K562 (cell line): Measurements from ENCODE around the gene FAM222A. TPM values are rescaled to one million over a fixed set of nuclear protein-coding genes. Genes with fewer than 3 reads are reported as not detected.

Experiments
- ATF3 ChIP-seq, 2 experiments: fragments of 450-650 bp in 1 of 2; sonication (generic) in 1 of 2; formaldehyde crosslinking in 1 of 2; IDR thresholded peaks in 1 of 2; conservative IDR thresholded peaks in 1 of 2; 2 replicates each; pipeline versions ENCODE4 v1.6.1 to v1.8.1; 2016 to 2023; ENCODE audit warnings: mild to moderate bottlenecking in 2 of 2, moderate library complexity in 2 of 2, inconsistent platforms in 1 of 2, missing genetic modification reagents in 1 of 2
- CBFA2T2 ChIP-seq: fragments of 450-650 bp; conservative IDR thresholded peaks from 2 replicates; pipeline ENCODE4 v1.6.1; 2017; ENCODE audit warnings: mild to moderate bottlenecking
- CBFA2T3 ChIP-seq: fragments of 450-650 bp; IDR thresholded peaks from 2 replicates; pipeline ENCODE4 v1.6.1; 2017
- CXXC5 ChIP-seq: fragments of 250-450 bp; sonication (Bioruptor Pico); IDR thresholded peaks from 2 replicates; pipeline ENCODE4 v1.8.0; 2022; ENCODE audit warnings: inconsistent platforms, mild to moderate bottlenecking, moderate library complexity
- HNRNPL ChIP-seq: fragments of 200-400 bp; formaldehyde crosslinking; IDR thresholded peaks from 2 replicates; pipeline ENCODE4 v1.6.1; 2017; ENCODE audit warnings: low read depth, mild to moderate bottlenecking, low read length
- KDM1A ChIP-seq, 2 experiments: fragments of 450-650 bp; IDR thresholded peaks; 2 replicates each; pipeline ENCODE4 v1.6.1; 2016; ENCODE audit warnings: mild to moderate bottlenecking in 2 of 2
- MECOM ChIP-seq: fragments of 250-450 bp; sonication (Bioruptor Pico); IDR thresholded peaks from 2 replicates; pipeline ENCODE4 v1.8.0; 2022; ENCODE audit warnings: inconsistent platforms
- MTA1 ChIP-seq: fragments of 450-650 bp; IDR thresholded peaks from 2 replicates; pipeline ENCODE4 v1.6.1; 2017; ENCODE audit warnings: borderline replicate concordance
- MTF1 ChIP-seq: fragments of 250-450 bp; sonication (Bioruptor Pico); IDR thresholded peaks from 2 replicates; pipeline ENCODE4 v1.9.0; 2021; ENCODE audit warnings: moderate library complexity, mild to moderate bottlenecking, inconsistent platforms, borderline replicate concordance
- MXI1 ChIP-seq: IDR thresholded peaks from 2 replicates; pipeline ENCODE4 v1.6.1; 2011; ENCODE audit warnings: low read depth, mild to moderate bottlenecking, improper control_type of control experiment, low read length
- PCBP1 ChIP-seq: fragments of 200-400 bp; formaldehyde crosslinking; IDR thresholded peaks from 2 replicates; pipeline ENCODE4 v1.6.1; 2018; ENCODE audit warnings: mild to moderate bottlenecking, low read depth, low read length; ENCODE audit not compliant: poor library complexity, severe bottlenecking
- SETDB1 ChIP-seq: IDR thresholded peaks from one replicate; pipeline ENCODE4 v1.6.1; 2012; ENCODE audit warnings: low read length, control low read depth, inconsistent platforms
- SRSF1 ChIP-seq: fragments of 200-400 bp; formaldehyde crosslinking; IDR thresholded peaks from 2 replicates; pipeline ENCODE4 v1.6.1; 2017; ENCODE audit warnings: mild to moderate bottlenecking, low read depth, low read length, moderate library complexity
- VEZF1 ChIP-seq: fragments of 200-800 bp; sonication (Bioruptor generic); IDR thresholded peaks from 2 replicates; pipeline ENCODE4 v1.6.1; 2017; ENCODE audit warnings: missing genetic modification characterization, missing compliant biosample characterization
- ZNF121 ChIP-seq: sonication (generic); formaldehyde crosslinking; conservative IDR thresholded peaks from 2 replicates; pipeline ENCODE4 v1.8.0; 2022; ENCODE audit warnings: missing genetic modification reagents
- ZNF146 ChIP-seq: IDR thresholded peaks from one replicate; pipeline ENCODE4 v1.6.1; 2018; ENCODE audit warnings: missing compliant biosample characterization; ENCODE audit not compliant: unreplicated experiment
- ZNF655 ChIP-seq: fragments of 250-450 bp; sonication (Bioruptor Pico); IDR thresholded peaks from 2 replicates; pipeline ENCODE4 v1.5.0; 2021
- polyA plus RNA-seq, 8 experiments: library from polyadenylated mRNA; depleted of rRNA in 4 of 8; stranded (reverse) in 5 of 8; unstranded in 3 of 8; fragments of >200 nt; fragmentation: Nextera tagmentation in 2 of 8; fragmentation: Illumina TruSeq in 1 of 8; extraction: Ambion mirVana in 2 of 8; extraction: Trizol in 1 of 8; gene quantifications; 2 replicates each; pipeline versions ENCODE4 v1.2.1 to v1.2.3, GENCODE V29; 2011 to 2014; ENCODE audit warnings: inconsistent platforms in 1 of 8, missing spikeins in 1 of 8
- total RNA-seq, 7 experiments: library from RNA; depleted of rRNA in 6 of 7; stranded (reverse); fragments of >200 nt in 6 of 7; fragmentation: Illumina TruSeq in 2 of 7; extraction: Trizol in 2 of 7; gene quantifications; 2 replicates each; pipeline versions ENCODE4 v1.2.1 to v1.2.3, GENCODE V29; 2011 to 2021; ENCODE audit warnings: low replicate concordance in 1 of 7
- TF ChIP-seq, protein P1 (sequence below), 2 experiments: fragments of 200-800 bp in 1 of 2; sonication (Bioruptor generic) in 1 of 2; sonication (generic) in 1 of 2; formaldehyde crosslinking in 1 of 2; IDR thresholded peaks in 1 of 2; conservative IDR thresholded peaks in 1 of 2; 2 replicates each; pipeline versions ENCODE4 v1.5.0 to v1.6.1; 2016 to 2020; ENCODE audit warnings: missing compliant biosample characterization in 1 of 2, missing genetic modification characterization in 1 of 2, missing genetic modification reagents in 1 of 2
- TF ChIP-seq, protein P2 (sequence below): sonication (generic); formaldehyde crosslinking; IDR thresholded peaks from 2 replicates; pipeline ENCODE4 v1.8.1; 2023; ENCODE audit warnings: mild to moderate bottlenecking, missing genetic modification reagents

Gene FAM222A
- total and polyA plus RNA-seq, 9 of the 15 experiments (the other 6 are each of a cell fraction or from before 2014, with no cell fraction given): 0.03 to 0.36 (median 0.12) TPM; not detected in 1

- TF ChIP-seq PCBP1 (no peak), SRSF1 (no peak), ZNF146 (CRISPR knock-in tag) (no peak), KDM1A (IDR thresholded peaks at IDR 0.05) (peak in 1 of 2 experiments; percentile 25; a peak in 1 of 4 replicates), MECOM (CRISPR knock-in tag) (no peak), ATF3 (IDR thresholded peaks at IDR 0.05) (no peak), ATF3 (CRISPR knock-in tag; conservative IDR thresholded peaks at IDR 0.05) (no peak), ZNF655 (CRISPR knock-in tag) (no peak), HNRNPL (no peak), CXXC5 (CRISPR knock-in tag) (no peak), VEZF1 (CRISPR knock-in tag) (peak; percentile 73), MXI1 (no peak), MTA1 (0 out of 2 replicates have a peak, but pooled peaks have one; percentile 16), CBFA2T3 (peak; percentile 88), MTF1 (CRISPR knock-in tag) (no peak), SETDB1 (no peak), ZNF121 (no peak), CBFA2T2 (peak; percentile 83)
- TF ChIP-seq, protein P1, sequence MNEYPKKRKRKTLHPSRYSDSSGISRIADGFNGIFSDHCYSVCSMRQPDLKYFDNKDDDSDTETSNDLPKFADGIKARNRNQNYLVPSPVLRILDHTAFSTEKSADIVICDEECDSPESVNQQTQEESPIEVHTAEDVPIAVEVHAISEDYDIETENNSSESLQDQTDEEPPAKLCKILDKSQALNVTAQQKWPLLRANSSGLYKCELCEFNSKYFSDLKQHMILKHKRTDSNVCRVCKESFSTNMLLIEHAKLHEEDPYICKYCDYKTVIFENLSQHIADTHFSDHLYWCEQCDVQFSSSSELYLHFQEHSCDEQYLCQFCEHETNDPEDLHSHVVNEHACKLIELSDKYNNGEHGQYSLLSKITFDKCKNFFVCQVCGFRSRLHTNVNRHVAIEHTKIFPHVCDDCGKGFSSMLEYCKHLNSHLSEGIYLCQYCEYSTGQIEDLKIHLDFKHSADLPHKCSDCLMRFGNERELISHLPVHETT (CRISPR knock-in tag; conservative IDR thresholded peaks at IDR 0.05 in 1 of 2, IDR thresholded peaks at IDR 0.05 in 1 of 2): no peak
- TF ChIP-seq, protein P2, sequence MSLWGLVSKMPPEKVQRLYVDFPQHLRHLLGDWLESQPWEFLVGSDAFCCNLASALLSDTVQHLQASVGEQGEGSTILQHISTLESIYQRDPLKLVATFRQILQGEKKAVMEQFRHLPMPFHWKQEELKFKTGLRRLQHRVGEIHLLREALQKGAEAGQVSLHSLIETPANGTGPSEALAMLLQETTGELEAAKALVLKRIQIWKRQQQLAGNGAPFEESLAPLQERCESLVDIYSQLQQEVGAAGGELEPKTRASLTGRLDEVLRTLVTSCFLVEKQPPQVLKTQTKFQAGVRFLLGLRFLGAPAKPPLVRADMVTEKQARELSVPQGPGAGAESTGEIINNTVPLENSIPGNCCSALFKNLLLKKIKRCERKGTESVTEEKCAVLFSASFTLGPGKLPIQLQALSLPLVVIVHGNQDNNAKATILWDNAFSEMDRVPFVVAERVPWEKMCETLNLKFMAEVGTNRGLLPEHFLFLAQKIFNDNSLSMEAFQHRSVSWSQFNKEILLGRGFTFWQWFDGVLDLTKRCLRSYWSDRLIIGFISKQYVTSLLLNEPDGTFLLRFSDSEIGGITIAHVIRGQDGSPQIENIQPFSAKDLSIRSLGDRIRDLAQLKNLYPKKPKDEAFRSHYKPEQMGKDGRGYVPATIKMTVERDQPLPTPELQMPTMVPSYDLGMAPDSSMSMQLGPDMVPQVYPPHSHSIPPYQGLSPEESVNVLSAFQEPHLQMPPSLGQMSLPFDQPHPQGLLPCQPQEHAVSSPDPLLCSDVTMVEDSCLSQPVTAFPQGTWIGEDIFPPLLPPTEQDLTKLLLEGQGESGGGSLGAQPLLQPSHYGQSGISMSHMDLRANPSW (CRISPR knock-in tag): no peak
These were observed 26.4 kb downstream of the FAM222A start (continued) for GRCh38 chr12:109739747-109740693.
